ENCODE data around the gene ZNF407. TPM values are rescaled to one million over a fixed set of nuclear protein-coding genes. Genes with fewer than 3 reads are reported as not detected.

ZNF407 gene
- total and polyA plus RNA-seq, 3 donors from 2014 or later: 10.9 to 35.9 (median 30.8) TPM

GRCh38 chr18:74695170-74695569, 97.5 kb downstream of the ZNF407 start:
- Histone ChIP-seq H3K9me3 (no peaks in the 10 kb centered on the region), H3K4me1 (no peaks in the 10 kb centered on the region), H3K27me3 (no peaks in the 10 kb centered on the region), H3K4me3 (no peak overlapping the region), H3K27ac (no peak overlapping the region), H3K36me3 (ENCODE audit: low read depth, missing control alignments) (no peaks in the 10 kb centered on the region)
- intact Hi-C loops (cut with DNase I; ENCODE audit: low total_unique reads): no loop called here
- TF ChIP-seq CTCF (IDR thresholded peaks at IDR 0.05): no peak
- TF ChIP-seq POLR2A (IDR thresholded peaks at IDR 0.05): no peak
- no peak for DNase-seq
- 89 to 92% methylated on average over 5 of the region's 5 CpGs for WGBS, 2 donors

- Histone ChIP-seq H3K4me1 (no peaks in the 10 kb centered on the region), H3K27ac (no peak overlapping the region), H3K27me3 (no peaks in the 10 kb centered on the region), H3K4me3 (no peak overlapping the region), H3K9me3 (no peaks in the 10 kb centered on the region), H3K36me3 (ENCODE audit: low read depth, missing control alignments) (no peaks in the 10 kb centered on the region)
- no peak for TF ChIP-seq POLR2A (IDR thresholded peaks at IDR 0.05)
- TF ChIP-seq CTCF (IDR thresholded peaks at IDR 0.05): no peak
- no peak for DNase-seq
- intact Hi-C loops (cut with DNase I; ENCODE audit: low total_unique reads): no loop called here
- 87 to 90% methylated on average over 4 of the region's 4 CpGs for WGBS, 2 donors
These were observed 101.2 kb downstream of the ZNF407 start for GRCh38 chr18:74698881-74699280.

GRCh38 chr18:74699455-74699854, 101.8 kb downstream of the ZNF407 start:
- Histone ChIP-seq H3K36me3 (ENCODE audit: low read depth, missing control alignments) (no peaks in the 10 kb centered on the region), H3K27me3 (no peaks in the 10 kb centered on the region), H3K9me3 (no peaks in the 10 kb centered on the region), H3K4me3 (no peak overlapping the region), H3K27ac (no peak overlapping the region), H3K4me1 (no peaks in the 10 kb centered on the region)
- TF ChIP-seq CTCF (IDR thresholded peaks at IDR 0.05) (no peak), POLR2A (IDR thresholded peaks at IDR 0.05) (no peak)
- WGBS, 2 donors: 86 to 94% methylated on average over 3 of the region's 3 CpGs
- no peak for DNase-seq
- intact Hi-C loops (cut with DNase I; ENCODE audit: low total_unique reads): no loop called here

- 81 to 83% methylated on average over 3 of the region's 3 CpGs for WGBS, 2 donors
- intact Hi-C loops (cut with DNase I; ENCODE audit: low total_unique reads): no loop called here
- H3K4me1 ChIP-seq: no peaks in the 10 kb centered on the region
- DNase-seq: no peak
- H3K9me3 ChIP-seq: no peaks in the 10 kb centered on the region
- no peak overlapping the region for H3K4me3 ChIP-seq
- H3K27me3 ChIP-seq: no peaks in the 10 kb centered on the region
- no peaks in the 10 kb centered on the region for H3K36me3 ChIP-seq (ENCODE audit: low read depth, missing control alignments)
- no peak for TF ChIP-seq CTCF (IDR thresholded peaks at IDR 0.05)
- no peak for TF ChIP-seq POLR2A (IDR thresholded peaks at IDR 0.05)
- H3K27ac ChIP-seq: no peak overlapping the region
These were observed 105.3 kb downstream of the ZNF407 start for GRCh38 chr18:74702950-74703349.

- Histone ChIP-seq H3K4me1 (no peaks in the 10 kb centered on the region), H3K36me3 (ENCODE audit: low read depth, missing control alignments) (no peaks in the 10 kb centered on the region), H3K27ac (no peak overlapping the region), H3K4me3 (no peak overlapping the region), H3K9me3 (no peaks in the 10 kb centered on the region), H3K27me3 (no peaks in the 10 kb centered on the region)
- DNase-seq: no peak
- intact Hi-C loops (cut with DNase I; ENCODE audit: low total_unique reads): no loop called here
- TF ChIP-seq POLR2A (IDR thresholded peaks at IDR 0.05): no peak
- TF ChIP-seq CTCF (IDR thresholded peaks at IDR 0.05): no peak
These were observed 110.5 kb downstream of the ZNF407 start for GRCh38 chr18:74708169-74708568.

Measured in testis (tissue), 3 donors.